GM18511 (cell line): ENCODE results near the gene SEMA6C.
A peak's percentile ranks its signal among the peaks of the same experiment; 100 is the strongest.

Experiments
- ATAC-seq: cut with Tn5 transposase; IDR thresholded peaks from one replicate; pipeline ENCODE4 v1.9.1; 2021; ENCODE audit warnings: mild to moderate bottlenecking, moderate library complexity; ENCODE audit not compliant: unreplicated experiment

Gene SEMA6C

GRCh38 chr1:151164732-151165280 lies 18.4 kb upstream of the SEMA6C start:
- ATAC-seq, result no peak

DNA sequence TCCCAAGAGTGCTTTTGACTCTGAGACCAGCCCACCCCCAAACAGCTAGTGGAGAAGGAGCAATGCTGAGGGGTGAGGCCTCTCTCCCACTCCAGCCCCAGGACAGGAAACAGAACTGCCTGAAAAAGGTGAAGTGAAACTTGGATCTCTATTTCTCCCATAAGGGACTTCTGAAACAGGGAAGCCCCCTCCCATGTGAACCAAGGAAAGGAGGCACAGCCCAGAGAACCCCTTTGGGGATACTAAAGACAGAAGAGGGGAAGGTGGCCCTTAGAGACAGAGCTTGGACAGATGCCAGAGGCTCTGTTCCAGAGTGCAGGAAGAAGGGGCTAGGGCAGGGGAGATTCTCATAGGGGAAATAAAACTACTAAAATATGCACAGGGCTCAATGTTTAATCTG lies 12.9 kb upstream of the SEMA6C start:
- ATAC-seq, result no peak

GRCh38 chr1:151158751-151159251 lies 12.4 kb upstream of the SEMA6C start:
- ATAC-seq, result no peak

- ATAC-seq, result no peak
Observed at GRCh38 chr1:151158326-151158725, 11.9 kb upstream of the SEMA6C start.

- ATAC-seq, result peak; percentile 42
Observed at GRCh38 chr1:151157067-151157531, 10.7 kb upstream of the SEMA6C start.

DNA sequence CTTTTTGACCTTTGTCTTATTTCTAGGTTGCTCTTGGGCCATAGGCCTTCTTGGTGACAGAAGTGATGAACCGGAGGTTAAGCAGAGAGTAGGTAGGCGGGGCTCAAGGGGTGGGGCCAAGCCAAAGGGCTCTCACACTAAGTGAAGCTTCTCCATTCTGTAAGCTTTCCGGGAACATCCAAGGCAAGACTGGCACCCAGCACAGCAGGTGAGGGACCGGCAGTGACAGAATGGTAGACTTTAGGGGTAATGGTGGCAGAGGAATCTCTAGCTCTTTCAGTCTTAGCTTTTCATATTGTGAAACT lies 10.0 kb upstream of the SEMA6C start, which contains the start of gene TNFAIP8L2:
Gene TNFAIP8L2, plus strand, starts transcription at position 135 of the 305 bp plus-strand sequence. CDS start 2,049 bp downstream, outside the sequence.
- peak; percentile 80 for ATAC-seq

GRCh38 chr1:151147665-151148064 lies 1.2 kb upstream of the SEMA6C start:
- no peak for ATAC-seq

DNA sequence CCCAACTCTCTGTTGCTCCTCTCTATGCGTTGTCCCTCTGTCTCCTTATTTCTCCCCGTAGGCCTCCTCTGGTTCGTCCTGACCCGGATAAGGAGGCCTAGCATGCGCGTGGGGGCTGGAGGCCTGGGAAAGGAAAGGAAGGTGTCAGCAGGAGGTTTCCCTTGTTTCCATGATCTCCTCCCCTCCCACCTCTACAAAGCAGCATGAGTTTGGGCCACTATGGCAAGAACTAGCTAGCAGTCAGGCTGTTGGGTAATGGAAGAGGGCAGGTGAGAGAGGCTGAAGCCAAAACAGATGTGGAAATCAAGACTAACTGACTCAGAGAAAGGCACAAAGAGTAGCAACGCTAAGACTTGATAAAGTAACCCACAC lies 687 bp upstream of the SEMA6C start:
- no peak for ATAC-seq

GRCh38 chr1:151146072-151146411 lies 389 bp downstream of the SEMA6C start:
- ATAC-seq, result peak; percentile 15

DNA sequence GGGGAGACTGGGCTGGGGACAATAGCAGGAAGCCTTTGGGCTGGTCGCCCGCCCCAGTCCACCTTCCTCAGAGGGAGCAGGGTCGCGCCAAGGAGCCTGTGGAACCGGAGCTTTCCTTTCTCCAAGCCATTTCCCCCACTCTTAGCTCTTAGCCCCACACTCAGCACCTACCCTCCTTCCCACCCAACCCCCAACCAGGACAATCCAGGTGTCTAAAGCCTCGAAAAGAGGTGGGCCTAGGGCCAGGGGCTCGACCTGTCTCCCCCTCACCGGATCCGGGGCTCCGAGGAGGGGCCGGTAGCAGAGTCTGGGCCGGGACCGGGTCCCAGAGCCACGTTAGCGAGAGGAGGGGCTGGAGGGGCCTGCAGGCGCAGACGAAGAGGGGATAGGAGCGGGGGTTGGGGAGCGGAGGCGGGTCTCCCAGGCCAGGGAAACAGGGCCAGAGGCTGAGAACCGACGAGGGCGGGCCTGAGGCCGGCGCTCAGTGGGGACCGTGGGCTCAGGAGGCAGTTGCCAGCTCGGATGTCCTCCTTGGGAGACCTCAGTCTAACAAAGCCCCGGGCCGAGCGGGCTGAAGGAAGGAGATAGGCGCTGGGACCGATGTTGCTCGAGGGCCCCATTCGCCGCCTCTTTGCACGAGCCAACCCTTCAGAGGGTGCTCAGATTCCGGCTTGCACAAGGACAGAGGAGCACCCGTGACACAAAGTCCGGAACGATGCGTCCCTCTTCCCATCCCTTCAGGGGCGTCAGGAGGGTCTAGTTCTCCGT lies 943 bp downstream of the SEMA6C start:
- ATAC-seq, result no peak

- no peak for ATAC-seq
Observed at GRCh38 chr1:151144474-151145303, 1.7 kb downstream of the SEMA6C start.

GRCh38 chr1:151143986-151144385 lies 2.4 kb downstream of the SEMA6C start:
- no peak for ATAC-seq

GRCh38 chr1:151143057-151143435 lies 3.4 kb downstream of the SEMA6C start:
- no peak for ATAC-seq

GRCh38 chr1:151142411-151143056 lies 3.9 kb downstream of the SEMA6C start:
- ATAC-seq, result no peak

DNA sequence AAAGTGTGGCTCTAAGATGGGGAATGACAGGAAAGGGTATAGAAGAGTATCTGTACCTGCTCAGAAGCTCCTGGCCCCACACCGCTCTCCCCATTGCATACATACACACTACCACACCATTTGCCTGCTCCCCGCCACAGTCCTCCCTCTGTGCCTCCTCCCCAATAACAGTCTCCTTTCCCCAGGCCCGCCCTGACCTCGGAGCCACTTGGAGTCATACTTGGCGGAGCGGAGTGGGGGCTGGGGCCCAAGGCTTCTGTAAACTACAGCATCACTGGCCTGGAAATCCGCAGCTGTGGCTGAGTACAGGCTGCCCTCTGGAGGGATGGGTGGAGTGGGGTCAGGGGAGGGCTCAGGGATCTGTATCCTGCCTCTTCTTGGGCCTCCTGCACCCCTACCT lies 8.6 kb downstream of the SEMA6C start:
- ATAC-seq, result no peak

DNA sequence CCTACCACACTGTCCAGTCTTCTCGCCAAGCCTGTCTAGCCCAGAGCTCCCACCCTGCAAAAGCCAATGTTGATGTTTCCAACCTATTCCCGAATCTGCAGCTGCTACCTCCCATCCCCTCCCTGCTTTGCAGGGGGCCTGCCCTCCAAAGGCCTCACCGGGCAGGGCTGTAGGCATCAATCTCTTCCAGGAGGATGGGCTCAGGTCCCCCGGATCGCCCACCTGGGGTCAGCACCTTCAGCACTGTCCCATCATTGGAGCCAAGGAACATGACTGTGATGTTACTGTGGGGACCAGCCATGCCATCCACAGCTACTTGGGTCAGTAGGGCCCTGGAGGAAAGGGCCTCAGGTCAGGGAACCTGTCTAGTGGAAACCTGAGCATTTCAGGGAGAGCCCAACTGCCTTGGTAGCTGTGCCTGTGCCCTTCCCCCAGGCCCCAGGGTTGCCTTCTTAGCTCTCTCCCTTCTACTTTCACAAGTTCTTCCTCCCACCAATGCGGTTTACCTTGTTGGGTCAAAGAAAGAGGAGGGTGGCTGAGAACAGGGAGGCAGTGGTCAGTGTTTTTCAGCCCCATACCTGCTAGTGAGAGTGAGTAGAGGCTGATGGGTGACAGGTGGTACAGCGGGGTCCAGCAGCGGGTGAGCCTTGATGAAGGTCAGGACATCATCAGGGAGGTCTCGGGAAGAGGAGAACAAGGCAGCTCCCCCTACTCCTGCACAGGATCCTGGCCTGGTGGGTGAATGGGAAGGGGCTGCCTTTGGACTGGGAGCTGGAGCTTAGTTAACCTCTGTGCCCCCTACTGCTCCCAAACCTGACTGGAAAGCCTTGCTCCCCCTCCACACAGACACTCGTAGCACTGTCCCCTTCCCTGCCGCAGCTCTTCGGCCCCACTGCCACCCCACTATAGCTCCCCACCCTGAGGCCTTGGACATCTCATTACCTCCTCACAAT lies 10.7 kb downstream of the SEMA6C start:
- no peak for ATAC-seq

- ATAC-seq, result no peak
Observed at GRCh38 chr1:151134991-151135390, 11.4 kb downstream of the SEMA6C start.

DNA sequence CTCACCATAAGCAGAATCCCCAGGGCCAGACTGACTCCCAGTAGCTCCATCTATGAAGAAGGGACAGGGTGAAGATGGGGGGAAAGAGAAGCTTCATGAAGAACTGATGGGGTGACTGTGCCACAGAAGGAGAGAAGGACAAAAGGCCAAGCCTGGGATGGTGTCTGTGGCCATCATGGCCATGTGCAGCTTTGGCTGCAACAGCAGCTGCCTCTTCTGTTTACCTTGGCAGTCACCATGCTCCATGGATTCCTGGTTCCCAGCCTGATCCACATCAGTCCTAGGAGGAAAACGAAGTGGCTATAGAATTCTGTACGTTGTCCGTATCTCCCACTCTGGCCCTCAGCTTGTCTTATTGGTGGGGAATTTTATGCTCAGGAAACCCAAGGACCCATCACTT lies 12.0 kb downstream of the SEMA6C start:
- ATAC-seq, result no peak

- ATAC-seq, result no peak
Observed at GRCh38 chr1:151133018-151133806, 13.2 kb downstream of the SEMA6C start.
